Measurements from ENCODE around the gene KNDC1.
A peak's percentile ranks its signal among the peaks of the same experiment; 100 is the strongest.
"Not testable (repeated sequence)": the region's sequence is repeated elsewhere in the genome, so short reads cannot be mapped to it uniquely, and the experiment has no call there.

Gene KNDC1

DNA sequence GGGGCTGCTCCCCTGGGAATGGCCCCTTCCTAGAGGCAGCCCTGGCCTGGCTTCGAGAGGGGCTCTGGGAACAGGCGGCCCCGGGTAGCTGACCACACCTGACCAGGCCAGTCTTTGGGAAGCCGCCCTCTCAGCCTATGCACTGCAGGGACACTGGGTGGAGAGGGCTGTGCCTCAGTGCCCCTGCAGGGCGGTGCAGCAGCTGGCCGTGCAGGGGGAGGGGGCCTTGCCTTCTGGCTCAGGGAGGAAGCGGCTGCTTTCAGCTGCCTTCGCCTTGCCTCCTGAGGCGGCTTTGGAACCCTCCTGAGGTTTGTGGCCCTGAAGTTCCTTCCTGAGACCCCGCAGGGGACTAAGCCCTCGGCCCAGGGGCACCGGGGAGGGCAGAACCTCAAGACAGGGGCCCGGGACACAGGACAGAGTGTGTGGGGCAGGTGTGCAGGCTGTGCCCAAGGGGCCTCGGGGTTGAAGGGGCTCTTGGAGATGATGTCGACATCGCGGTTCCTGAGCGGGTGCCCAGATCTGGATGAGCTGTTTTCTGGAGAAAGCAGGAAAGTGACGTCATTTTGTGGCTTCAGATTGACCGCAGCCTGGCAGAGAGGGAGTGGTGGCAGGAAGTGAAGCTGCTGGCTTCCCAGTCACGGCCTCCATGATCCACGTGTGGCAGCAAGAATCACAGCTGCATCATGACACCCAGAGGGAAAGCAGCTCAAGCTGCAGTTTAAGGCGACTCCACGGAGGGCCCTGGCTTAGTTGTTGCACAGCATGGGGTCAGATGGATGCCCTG lies 99.0 kb downstream of the KNDC1 start:
- Mint-ChIP-seq H3K9me3 (no peaks in the 10 kb centered on the region), H3K4me1 (peaks cover 60% of the 10 kb centered on the region), H3K27ac (peak overlapping the region; percentile 65), H3K36me3 (no peaks in the 10 kb centered on the region), H3K4me3 (peak overlapping the region; percentile 47), H3K27me3 (no peaks in the 10 kb centered on the region)
- no peak for ATAC-seq

DNA sequence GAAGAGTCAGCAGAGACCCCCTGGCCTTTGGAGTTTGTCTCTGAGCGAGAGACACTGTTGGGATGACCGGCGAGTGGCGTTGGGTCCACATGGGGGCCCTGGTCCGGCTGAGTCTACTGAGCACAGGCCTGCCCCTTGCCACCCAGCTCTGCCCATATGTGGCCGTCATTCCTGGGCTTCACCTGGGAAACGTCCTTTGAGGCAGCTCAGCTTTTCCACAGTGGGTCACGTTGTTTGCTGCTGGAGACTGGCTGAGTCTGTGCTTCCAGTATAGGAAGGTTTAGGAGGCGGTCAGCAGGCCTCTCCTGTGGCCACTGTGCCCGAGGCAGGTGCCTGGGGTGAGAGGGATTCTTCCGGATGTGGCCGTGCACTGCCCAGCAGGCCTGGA lies 99.6 kb downstream of the KNDC1 start:
- no peak overlapping the region for H3K4me3 Mint-ChIP-seq
- H3K4me1 Mint-ChIP-seq: peaks cover 66% of the 10 kb centered on the region
- no peaks in the 10 kb centered on the region for H3K36me3 Mint-ChIP-seq
- no peaks in the 10 kb centered on the region for H3K27me3 Mint-ChIP-seq
- H3K27ac Mint-ChIP-seq: peak overlapping the region; percentile 65
- ATAC-seq: no peak
- H3K9me3 Mint-ChIP-seq: no peaks in the 10 kb centered on the region

- Mint-ChIP-seq H3K4me1 (peaks cover 80% of the 10 kb centered on the region), H3K27ac (peak overlapping the region; percentile 71), H3K9me3 (no peaks in the 10 kb centered on the region)
Observed at GRCh38 chr10:133260895-133261725, 101.1 kb downstream of the KNDC1 start.

DNA sequence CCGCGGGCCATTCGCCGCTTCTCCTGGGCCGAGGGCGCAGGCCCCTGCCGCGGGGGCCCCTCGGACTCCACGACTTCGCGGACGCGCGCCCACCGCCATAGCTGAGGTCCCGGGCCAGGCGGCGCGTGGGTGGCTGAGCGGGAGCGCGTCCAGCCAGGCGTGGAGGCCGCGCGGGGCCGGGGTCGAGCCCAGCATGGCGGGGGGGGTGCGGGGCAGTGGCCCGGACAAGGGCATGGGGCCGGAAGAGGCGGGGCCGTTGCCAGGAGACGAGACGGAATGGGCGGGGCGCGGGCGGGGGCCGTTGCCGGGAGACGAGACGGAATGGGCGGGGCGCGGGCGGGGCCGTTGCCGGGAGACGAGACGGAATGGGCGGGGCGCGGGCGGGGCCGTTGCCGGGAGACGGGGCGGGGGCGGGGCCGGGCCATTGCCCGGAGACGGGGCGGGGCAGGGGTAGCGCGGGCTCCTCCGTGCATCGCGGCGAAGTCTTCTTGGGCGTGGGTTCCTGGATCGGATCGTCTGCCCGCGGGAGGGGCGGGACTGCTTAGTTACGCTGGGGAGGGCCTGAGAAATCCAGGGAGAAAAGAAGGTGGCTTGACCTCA lies 101.8 kb downstream of the KNDC1 start:
- peak overlapping the region; percentile 71 for H3K27ac Mint-ChIP-seq
- peaks cover 80% of the 10 kb centered on the region for H3K4me1 Mint-ChIP-seq
- peak; percentile 80 for ATAC-seq
- H3K27me3 Mint-ChIP-seq: no peaks in the 10 kb centered on the region
- H3K36me3 Mint-ChIP-seq: peaks cover 5% of the 10 kb centered on the region
- peak overlapping the region; percentile 77 for H3K4me3 Mint-ChIP-seq
- H3K9me3 Mint-ChIP-seq: no peaks in the 10 kb centered on the region

More at GRCh38 chr10:133260895-133261725, 101.1 kb downstream of the KNDC1 start:
- peak; percentile 86 for ATAC-seq
- Mint-ChIP-seq H3K4me3 (peak overlapping the region; percentile 77), H3K27me3 (no peaks in the 10 kb centered on the region), H3K36me3 (peaks cover 5% of the 10 kb centered on the region)

DNA sequence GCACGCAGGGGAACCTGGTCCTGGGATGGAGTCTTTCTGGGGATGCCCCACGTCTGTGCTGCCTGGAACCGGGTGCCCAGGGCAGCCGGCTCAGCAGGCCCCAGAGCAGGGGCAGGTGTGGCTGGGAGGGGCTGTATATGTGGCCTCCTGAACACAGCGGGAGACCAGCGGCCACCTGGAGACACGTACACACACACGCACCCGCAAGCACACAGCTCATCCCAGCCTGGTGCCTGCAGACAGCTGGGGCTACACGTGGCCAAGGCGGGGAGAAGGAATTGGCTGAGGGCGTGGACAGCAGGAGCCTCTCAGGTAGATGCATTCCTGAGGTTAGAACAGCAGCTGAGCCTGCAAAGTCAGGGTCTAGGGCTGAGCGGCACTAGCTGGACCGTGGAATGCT lies 102.7 kb downstream of the KNDC1 start:
- H3K4me1 Mint-ChIP-seq: peaks cover 74% of the 10 kb centered on the region
- no peak for ATAC-seq
- H3K27me3 Mint-ChIP-seq: no peaks in the 10 kb centered on the region
- no peak overlapping the region for H3K4me3 Mint-ChIP-seq
- no peaks in the 10 kb centered on the region for H3K9me3 Mint-ChIP-seq
- peaks cover 5% of the 10 kb centered on the region for H3K36me3 Mint-ChIP-seq
- H3K27ac Mint-ChIP-seq: no peak overlapping the region

DNA sequence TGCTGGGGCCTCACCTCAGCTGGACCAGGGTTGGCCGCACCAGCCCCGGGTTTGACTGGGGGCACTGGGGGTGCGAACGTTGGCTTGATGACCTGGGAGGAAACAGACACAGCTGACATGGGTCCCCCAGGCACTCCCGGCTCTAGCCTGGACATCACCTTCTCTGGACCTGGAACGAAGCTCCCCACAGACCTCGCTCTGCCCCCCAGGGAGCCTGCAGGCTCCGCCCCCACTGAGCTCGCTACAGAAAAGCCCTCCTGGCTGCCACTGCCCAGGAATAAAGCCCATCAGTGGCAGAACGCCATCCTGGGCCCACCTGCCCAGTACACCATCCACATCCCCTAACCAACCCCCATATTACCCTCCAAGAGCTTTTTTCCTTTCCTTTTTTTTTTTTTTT lies 103.7 kb downstream of the KNDC1 start:
- peaks cover 5% of the 10 kb centered on the region for H3K36me3 Mint-ChIP-seq
- no peak for ATAC-seq
- H3K9me3 Mint-ChIP-seq: no peaks in the 10 kb centered on the region
- peaks cover 66% of the 10 kb centered on the region for H3K4me1 Mint-ChIP-seq
- no peak overlapping the region for H3K27ac Mint-ChIP-seq
- no peak overlapping the region for H3K4me3 Mint-ChIP-seq
- no peaks in the 10 kb centered on the region for H3K27me3 Mint-ChIP-seq

- Mint-ChIP-seq H3K4me1 (peaks cover 58% of the 10 kb centered on the region), H3K9me3 (no peaks in the 10 kb centered on the region), H3K36me3 (peaks cover 5% of the 10 kb centered on the region), H3K27me3 (no peaks in the 10 kb centered on the region), H3K27ac (no peak overlapping the region), H3K4me3 (no peak overlapping the region)
- no peak for ATAC-seq
Observed at GRCh38 chr10:133264461-133264860, 104.4 kb downstream of the KNDC1 start.

DNA sequence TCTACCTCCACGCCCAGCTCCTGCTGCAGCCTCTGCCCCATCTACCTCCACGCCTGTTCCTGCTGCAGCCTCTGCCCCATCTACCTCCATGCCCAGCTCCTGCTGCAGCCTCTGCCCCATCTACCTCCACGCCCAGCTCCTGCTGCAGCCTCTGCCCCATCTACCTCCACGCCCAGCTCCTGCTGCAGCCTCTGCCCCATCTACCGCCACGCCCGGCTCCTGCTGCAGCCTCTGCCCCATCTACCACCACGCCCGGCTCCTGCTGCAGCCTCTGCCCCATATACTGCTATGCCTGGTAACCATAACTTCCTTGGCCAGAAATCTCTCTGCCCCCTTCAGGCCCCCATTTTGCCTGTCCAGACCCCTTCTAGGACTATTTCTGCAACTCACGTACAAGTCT lies 105.0 kb downstream of the KNDC1 start:
- H3K36me3 Mint-ChIP-seq, ATAC-seq, H3K27me3 Mint-ChIP-seq, H3K27ac Mint-ChIP-seq, H3K9me3 Mint-ChIP-seq, H3K4me3 Mint-ChIP-seq: not testable (repeated sequence)
- H3K4me1 Mint-ChIP-seq: peaks cover 52% of the 10 kb centered on the region

GRCh38 chr10:133266056-133266795 lies 106.2 kb downstream of the KNDC1 start:
- Mint-ChIP-seq H3K9me3 (no peaks in the 10 kb centered on the region), H3K27ac (no peak overlapping the region), H3K4me1 (peaks cover 40% of the 10 kb centered on the region), H3K36me3 (peaks cover 17% of the 10 kb centered on the region), H3K4me3 (no peak overlapping the region), H3K27me3 (no peaks in the 10 kb centered on the region)
- ATAC-seq: no peak

- H3K9me3 Mint-ChIP-seq: no peaks in the 10 kb centered on the region
- H3K27me3 Mint-ChIP-seq: no peaks in the 10 kb centered on the region
- peaks cover 37% of the 10 kb centered on the region for H3K4me1 Mint-ChIP-seq
- H3K4me3 Mint-ChIP-seq: no peak overlapping the region
- no peak overlapping the region for H3K27ac Mint-ChIP-seq
- H3K36me3 Mint-ChIP-seq: peaks cover 23% of the 10 kb centered on the region
- no peak for ATAC-seq
Observed at GRCh38 chr10:133267293-133267692, 107.3 kb downstream of the KNDC1 start.

DNA sequence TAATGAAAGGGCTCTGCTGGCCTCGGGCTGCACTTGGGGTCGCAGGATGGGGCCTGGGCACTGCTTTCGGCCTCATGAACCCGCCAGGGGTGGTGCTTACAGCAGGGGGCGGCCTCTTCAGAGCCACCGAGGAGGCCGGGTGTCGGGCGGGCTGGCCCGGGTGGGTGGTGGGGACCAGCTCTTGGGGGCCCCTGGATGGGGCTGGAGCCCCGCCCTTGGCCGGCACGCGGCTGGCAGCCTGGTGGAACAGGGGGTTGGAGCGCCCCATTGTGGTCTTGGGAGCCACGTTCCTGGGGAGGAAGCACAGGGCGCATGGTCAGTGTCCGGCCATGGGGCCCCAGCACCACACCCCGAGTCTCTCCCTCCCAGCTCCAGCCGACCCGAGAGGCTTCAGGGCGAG lies 107.8 kb downstream of the KNDC1 start:
- no peak overlapping the region for H3K27ac Mint-ChIP-seq
- no peaks in the 10 kb centered on the region for H3K9me3 Mint-ChIP-seq
- no peak overlapping the region for H3K4me3 Mint-ChIP-seq
- H3K4me1 Mint-ChIP-seq: peaks cover 31% of the 10 kb centered on the region
- peak; percentile 9 for ATAC-seq
- H3K36me3 Mint-ChIP-seq: peaks cover 27% of the 10 kb centered on the region
- H3K27me3 Mint-ChIP-seq: no peaks in the 10 kb centered on the region

DNA sequence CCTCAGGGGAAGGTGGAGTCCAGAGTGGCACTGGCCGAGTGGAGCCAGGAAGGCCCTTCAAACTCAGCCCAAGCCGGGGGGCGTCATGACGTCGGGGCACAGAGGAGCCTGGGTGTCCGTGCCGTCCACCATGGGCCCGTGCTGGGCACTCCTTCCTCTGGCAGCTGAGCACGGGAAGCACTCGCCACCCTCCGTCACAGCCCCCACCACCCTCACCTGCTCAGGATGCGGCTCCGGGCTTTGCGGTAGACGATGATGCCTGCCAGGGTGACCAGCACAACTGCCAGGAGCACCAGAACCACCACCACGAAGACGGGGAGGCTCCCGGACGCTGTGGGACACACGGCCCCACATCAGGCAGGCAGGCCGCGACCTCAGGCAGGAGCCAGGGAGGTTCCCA lies 108.5 kb downstream of the KNDC1 start:
- Mint-ChIP-seq H3K4me3 (no peak overlapping the region), H3K9me3 (no peaks in the 10 kb centered on the region), H3K4me1 (peaks cover 25% of the 10 kb centered on the region), H3K36me3 (peaks cover 27% of the 10 kb centered on the region), H3K27ac (no peak overlapping the region), H3K27me3 (no peaks in the 10 kb centered on the region)
- ATAC-seq: no peak

DNA sequence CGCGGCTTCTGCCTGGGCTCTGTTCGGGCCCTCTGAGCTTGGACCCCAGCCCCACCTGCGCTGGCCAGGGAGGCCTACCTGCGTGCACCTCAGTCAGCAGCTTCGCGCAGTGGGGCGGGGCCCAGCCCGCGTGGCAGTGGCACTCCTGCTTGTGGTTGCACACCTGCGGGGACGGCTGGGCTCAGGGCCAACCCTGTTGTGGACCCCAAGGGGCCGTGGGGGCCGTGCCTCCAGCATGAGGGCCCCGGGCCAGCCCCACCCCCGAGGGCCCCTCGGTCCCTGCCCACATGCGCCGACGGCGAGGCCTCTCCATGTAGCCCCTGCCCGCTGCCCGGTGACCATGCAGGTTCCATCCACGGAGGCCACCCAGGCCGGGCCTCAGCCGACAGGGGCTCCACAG lies 109.3 kb downstream of the KNDC1 start:
- Mint-ChIP-seq H3K27ac (no peak overlapping the region), H3K9me3 (no peaks in the 10 kb centered on the region), H3K4me3 (no peak overlapping the region), H3K36me3 (peaks cover 27% of the 10 kb centered on the region), H3K4me1 (peaks cover 17% of the 10 kb centered on the region), H3K27me3 (no peaks in the 10 kb centered on the region)
- ATAC-seq: no peak

GRCh38 chr10:133270204-133270603 lies 110.2 kb downstream of the KNDC1 start:
- Mint-ChIP-seq H3K36me3 (peaks cover 27% of the 10 kb centered on the region), H3K4me1 (peaks cover 16% of the 10 kb centered on the region), H3K4me3 (no peak overlapping the region), H3K27me3 (no peaks in the 10 kb centered on the region), H3K27ac (no peak overlapping the region), H3K9me3 (no peaks in the 10 kb centered on the region)
- ATAC-seq: no peak

DNA sequence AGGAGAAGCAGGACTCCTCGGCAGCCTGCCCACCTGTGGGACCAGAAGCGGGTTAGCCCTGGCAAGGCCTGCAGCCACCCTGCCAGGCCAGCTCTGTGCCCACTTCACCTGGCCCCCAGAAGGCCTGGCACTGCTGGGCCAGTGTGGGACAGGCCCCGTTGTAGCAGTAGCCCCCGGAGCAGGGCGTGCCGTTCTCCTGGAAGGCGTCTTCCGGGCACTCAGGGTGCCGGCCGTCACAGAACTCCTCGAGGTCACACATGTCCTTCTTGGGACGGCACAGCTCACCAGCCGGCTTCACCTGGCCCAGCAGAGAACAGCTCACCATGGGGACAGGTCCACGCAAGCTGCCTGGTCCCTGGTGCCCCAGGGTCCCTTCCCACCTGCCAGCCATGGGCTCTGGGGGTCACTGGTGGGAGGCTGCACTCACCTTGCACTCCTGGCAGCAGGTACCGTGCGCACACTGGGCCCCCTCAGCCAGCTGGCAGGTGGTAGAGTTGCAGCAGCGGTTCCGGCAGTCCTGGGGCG lies 110.8 kb downstream of the KNDC1 start:
- Mint-ChIP-seq H3K27me3 (no peaks in the 10 kb centered on the region), H3K4me1 (peaks cover 16% of the 10 kb centered on the region), H3K36me3 (peaks cover 24% of the 10 kb centered on the region)

More for the DNA sequence above, 110.8 kb downstream of the KNDC1 start:
- no peaks in the 10 kb centered on the region for H3K9me3 Mint-ChIP-seq
- ATAC-seq: no peak
- no peak overlapping the region for H3K27ac Mint-ChIP-seq
- no peak overlapping the region for H3K4me3 Mint-ChIP-seq
